ENCODE data around the gene MEF2C. TPM values are rescaled to one million over a fixed set of nuclear protein-coding genes. Genes with fewer than 3 reads are reported as not detected.

MEF2C gene
- polyA plus RNA-seq, 1 donor from 2014 or later = 30.2 TPM

GRCh38 chr5:88813244-88813643, 69.7 kb downstream of the MEF2C start:
- H2AFZ ChIP-seq (ENCODE audit: low read depth, low read length) = no peak overlapping the region
- no peaks in the 10 kb centered on the region for H3K36me3 ChIP-seq (ENCODE audit: insufficient read depth, low read length)
- no peaks in the 10 kb centered on the region for H3K9me3 ChIP-seq (ENCODE audit: low read length)
- no peak overlapping the region for H3K4me2 ChIP-seq (ENCODE audit: low read length)
- no peaks in the 10 kb centered on the region for H3K9me2 ChIP-seq (ENCODE audit: insufficient read depth, low read length)
- no peaks in the 10 kb centered on the region for H4K20me1 ChIP-seq (ENCODE audit: insufficient read depth)
- no peak overlapping the region for H3K27ac ChIP-seq (ENCODE audit: low read length)
- H3F3A ChIP-seq (ENCODE audit: insufficient read depth, low read length, poor library complexity, severe bottlenecking) = no peaks in the 10 kb centered on the region
- H3K27me3 ChIP-seq (ENCODE audit: insufficient read depth, low read depth, low read length) = no peaks in the 10 kb centered on the region
- no peak overlapping the region for H3K9ac ChIP-seq (ENCODE audit: low read length)
- no peaks in the 10 kb centered on the region for H3K79me2 ChIP-seq (replicated peaks; ENCODE audit: insufficient read depth, low read length)
- no peak for TF ChIP-seq SMC3 (conservative IDR thresholded peaks at IDR 0.05; ENCODE audit: poor library complexity)
- TF ChIP-seq RAD21 (conservative IDR thresholded peaks at IDR 0.05) = no peak
- TF ChIP-seq REST (IDR thresholded peaks at IDR 0.05; ENCODE audit: borderline replicate concordance) = no peak
- no peak for TF ChIP-seq EP300 (conservative IDR thresholded peaks at IDR 0.05; ENCODE audit: poor library complexity, severe bottlenecking)
- TF ChIP-seq POLR2AphosphoS5 (IDR thresholded peaks at IDR 0.05) = no peak
- no peak for TF ChIP-seq EZH2 (IDR thresholded peaks at IDR 0.05; ENCODE audit: borderline replicate concordance, insufficient read depth, low read length, poor library complexity, severe bottlenecking)
- H3K4me3 ChIP-seq (ENCODE audit: low read length) = no peak overlapping the region

DNA sequence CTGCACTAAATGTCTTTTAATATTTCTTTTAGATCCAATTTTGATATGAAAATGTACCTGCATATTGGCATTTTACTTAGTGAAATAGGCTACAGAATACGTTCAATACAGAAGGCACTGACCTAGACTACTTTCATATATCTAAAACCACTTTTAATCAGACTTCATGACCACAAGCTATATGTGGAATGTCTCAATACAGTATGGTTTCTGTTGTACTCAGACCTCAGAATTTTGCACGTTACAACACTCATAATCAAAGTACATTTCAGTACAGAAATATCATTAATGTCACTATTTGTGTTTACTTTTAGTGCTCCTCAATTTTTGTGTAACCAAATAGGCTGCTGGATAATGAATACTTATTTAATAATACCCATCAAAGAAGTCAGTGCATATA, 74.8 kb downstream of the MEF2C start:
- Histone ChIP-seq H3F3A (ENCODE audit: insufficient read depth, low read length, poor library complexity, severe bottlenecking) (no peaks in the 10 kb centered on the region), H3K9me2 (ENCODE audit: insufficient read depth, low read length) (no peaks in the 10 kb centered on the region), H3K4me2 (ENCODE audit: low read length) (no peak overlapping the region), H3K79me2 (replicated peaks; ENCODE audit: insufficient read depth, low read length) (no peaks in the 10 kb centered on the region), H3K36me3 (ENCODE audit: insufficient read depth, low read length) (no peaks in the 10 kb centered on the region), H3K9me3 (ENCODE audit: low read length) (no peaks in the 10 kb centered on the region), H3K27ac (ENCODE audit: low read length) (no peak overlapping the region), H2AFZ (ENCODE audit: low read depth, low read length) (no peak overlapping the region), H3K9ac (ENCODE audit: low read length) (no peak overlapping the region), H3K27me3 (ENCODE audit: insufficient read depth, low read depth, low read length) (no peaks in the 10 kb centered on the region), H4K20me1 (ENCODE audit: insufficient read depth) (no peaks in the 10 kb centered on the region), H3K4me3 (ENCODE audit: low read length) (no peak overlapping the region)
- TF ChIP-seq, protein P1, sequence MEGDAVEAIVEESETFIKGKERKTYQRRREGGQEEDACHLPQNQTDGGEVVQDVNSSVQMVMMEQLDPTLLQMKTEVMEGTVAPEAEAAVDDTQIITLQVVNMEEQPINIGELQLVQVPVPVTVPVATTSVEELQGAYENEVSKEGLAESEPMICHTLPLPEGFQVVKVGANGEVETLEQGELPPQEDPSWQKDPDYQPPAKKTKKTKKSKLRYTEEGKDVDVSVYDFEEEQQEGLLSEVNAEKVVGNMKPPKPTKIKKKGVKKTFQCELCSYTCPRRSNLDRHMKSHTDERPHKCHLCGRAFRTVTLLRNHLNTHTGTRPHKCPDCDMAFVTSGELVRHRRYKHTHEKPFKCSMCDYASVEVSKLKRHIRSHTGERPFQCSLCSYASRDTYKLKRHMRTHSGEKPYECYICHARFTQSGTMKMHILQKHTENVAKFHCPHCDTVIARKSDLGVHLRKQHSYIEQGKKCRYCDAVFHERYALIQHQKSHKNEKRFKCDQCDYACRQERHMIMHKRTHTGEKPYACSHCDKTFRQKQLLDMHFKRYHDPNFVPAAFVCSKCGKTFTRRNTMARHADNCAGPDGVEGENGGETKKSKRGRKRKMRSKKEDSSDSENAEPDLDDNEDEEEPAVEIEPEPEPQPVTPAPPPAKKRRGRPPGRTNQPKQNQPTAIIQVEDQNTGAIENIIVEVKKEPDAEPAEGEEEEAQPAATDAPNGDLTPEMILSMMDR (IDR thresholded peaks at IDR 0.05; ENCODE audit: poor library complexity, severe bottlenecking) = no peak
- TF ChIP-seq SMC3 (conservative IDR thresholded peaks at IDR 0.05; ENCODE audit: poor library complexity) (no peak), REST (IDR thresholded peaks at IDR 0.05; ENCODE audit: borderline replicate concordance) (no peak), POLR2AphosphoS5 (IDR thresholded peaks at IDR 0.05) (no peak), EZH2 (IDR thresholded peaks at IDR 0.05; ENCODE audit: borderline replicate concordance, insufficient read depth, low read length, poor library complexity, severe bottlenecking) (no peak), MXI1 (conservative IDR thresholded peaks at IDR 0.05; ENCODE audit: poor library complexity, severe bottlenecking) (no peak), RAD21 (conservative IDR thresholded peaks at IDR 0.05) (no peak), TAF1 (IDR thresholded peaks at IDR 0.05; ENCODE audit: low read depth) (no peak)
